Glomerular visceral epithelial cell (primary cell): ENCODE results near the gene TDRD5.
A peak's percentile ranks its signal among the peaks of the same experiment; 100 is the strongest.

Source experiments
- DNase-seq: peaks from one replicate; pipeline ENCODE4 v3.0.0-alpha.2; 2016; ENCODE audit errors: extremely low spot score

The TDRD5 gene

DNA sequence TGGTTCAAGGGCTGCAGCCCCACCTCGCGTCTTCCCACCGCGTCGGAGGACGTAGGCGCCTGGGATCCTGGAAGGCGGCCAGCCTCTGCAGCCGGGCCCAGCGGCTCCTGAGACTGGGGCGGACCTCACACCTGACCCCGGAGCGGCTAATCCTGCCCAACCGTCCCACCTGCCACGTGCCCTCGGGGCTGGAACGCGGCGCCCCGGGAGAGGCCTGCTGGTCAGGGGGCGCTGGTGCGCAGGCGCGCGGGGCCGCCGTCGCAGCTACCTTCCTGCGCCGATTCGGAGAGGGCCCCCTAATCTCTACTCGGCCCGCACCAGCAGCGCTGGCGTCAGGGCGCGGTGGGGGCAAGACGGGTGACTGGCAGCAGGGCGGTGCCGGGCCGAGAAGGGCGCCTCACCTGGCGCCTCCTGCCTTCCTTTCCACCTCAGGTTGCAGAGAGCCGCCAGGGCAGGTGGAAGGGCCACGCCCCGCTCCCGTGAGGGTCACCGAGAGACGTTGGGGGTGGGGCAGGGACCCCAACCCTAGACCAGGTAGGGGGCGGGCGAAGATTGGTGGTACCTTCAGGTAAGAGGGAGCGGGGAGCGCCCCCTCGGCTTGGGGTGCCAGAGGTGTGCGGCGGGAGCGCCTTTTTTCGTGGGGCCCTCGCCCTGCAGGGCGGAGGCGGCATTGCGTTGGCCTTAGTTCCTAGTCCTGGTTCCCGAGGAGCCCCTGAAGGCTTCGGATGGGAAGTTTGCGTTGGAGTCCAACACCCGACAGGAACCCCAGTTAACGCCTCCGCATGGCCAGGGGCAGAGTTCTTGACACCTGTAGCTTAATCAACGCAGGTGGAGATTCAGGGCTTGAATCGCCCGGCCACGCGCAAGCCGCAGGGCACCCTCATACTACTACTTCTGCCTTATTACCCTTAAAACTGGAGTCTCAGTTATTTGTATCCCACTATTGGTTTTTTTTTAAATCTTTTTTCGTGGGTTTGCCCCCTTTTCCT, at the start of gene TDRD5:
TSS of gene TDRD5 (plus strand) at position 241 of the 989 bp plus-strand sequence. CDS start 784 bp downstream, outside the sequence.
- no peak for DNase-seq

DNA sequence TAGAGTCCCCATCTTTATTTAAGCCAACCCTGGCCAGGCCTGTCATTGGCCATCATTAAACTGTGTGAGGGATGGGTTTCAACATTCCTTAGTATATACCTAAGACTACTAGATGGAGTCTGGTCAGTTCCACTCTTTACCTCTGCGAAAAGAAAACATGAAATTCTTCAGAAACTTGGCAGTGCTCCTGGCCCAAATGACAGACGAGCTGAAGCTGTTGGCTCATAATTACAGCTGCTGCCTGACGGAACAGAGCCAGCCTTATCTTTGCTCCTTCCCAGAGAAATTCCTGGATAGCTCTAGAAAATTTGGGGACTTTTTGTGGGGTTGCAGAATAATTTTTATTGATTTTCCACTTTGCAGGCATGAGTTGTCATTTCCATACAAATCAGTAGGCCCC, 46.3 kb upstream of the TDRD5 start:
- no peak for DNase-seq

DNA sequence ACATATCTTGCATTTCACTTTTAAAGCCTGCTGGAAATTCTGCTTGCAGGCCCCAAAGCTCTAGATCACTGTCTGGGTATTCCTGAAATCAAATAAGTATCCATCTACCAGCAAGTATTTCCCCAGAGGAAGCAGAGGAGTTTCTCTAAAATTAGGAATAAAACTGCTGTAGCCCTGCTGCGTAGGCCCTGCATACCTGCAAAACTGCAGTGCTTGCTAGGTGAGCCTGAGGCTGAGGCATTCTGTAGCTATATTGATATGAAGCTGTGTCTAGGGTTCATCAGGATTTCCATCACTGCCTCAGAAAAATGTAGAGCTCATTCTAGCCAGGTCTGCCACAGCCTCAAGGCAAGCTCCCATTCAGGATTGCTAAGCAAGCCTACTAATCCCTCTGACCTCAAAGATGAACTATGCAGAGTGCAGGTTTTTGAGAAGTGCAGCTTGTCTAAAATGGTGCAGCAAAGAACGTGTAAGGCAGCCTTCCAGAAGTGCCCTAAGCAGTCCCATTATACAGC, 44.6 kb upstream of the TDRD5 start:
- DNase-seq = no peak

DNA sequence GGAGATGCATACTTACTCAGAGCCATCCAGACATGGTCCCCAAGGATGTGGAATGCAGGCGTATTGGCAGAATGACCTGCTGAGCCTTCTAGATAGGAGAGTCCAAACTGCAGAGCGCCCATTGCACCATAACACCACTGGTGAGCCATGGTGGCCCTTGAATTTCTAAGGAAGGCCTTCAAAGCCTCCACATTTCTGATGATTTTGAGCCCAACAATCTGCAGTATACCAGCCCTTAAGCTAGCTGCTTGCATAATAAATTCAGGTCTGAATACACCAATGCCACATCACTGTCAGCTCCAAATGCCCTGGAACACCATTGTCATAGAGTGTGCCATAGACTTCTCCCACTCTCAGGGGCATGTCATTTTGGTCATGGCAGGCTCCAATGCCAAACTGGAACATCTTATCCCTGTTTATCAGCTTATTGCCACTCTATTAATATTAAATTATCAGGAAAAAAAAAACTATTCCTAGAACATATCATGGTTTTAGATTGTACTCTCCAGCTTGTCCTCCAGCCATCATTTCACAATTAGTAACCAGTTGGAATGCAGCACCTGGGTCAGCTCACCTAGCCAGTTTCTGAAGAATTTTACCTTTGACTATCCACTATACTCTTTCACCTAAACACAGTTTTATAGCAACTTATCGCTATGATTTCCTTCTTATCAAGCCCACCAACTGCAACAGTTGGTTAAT, 42.8 kb upstream of the TDRD5 start:
- DNase-seq = no peak

- no peak for DNase-seq
These were observed 42.3 kb upstream of the TDRD5 start for GRCh38 chr1:179549368-179549700.

GRCh38 chr1:179550746-179551682, 40.6 kb upstream of the TDRD5 start:
- no peak for DNase-seq

DNA sequence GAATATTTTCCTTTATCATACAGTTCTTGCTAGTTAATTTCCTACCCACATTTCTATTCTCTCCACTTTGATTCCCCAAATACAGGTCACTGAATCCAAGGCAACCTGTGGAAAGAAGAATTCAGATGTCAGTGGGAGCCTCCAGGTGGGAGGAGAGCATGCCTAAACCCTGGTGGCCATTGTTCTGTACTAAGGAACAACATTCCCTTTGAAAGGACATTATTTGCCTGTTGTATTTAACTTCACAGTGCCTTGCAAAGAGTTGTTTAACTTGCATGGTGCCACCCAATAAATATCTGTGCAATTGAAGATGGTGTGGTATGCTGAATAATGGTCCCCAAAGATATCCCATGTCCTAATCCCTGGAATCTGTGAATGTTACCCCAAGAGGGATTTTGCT, 37.2 kb upstream of the TDRD5 start:
- no peak for DNase-seq

DNA sequence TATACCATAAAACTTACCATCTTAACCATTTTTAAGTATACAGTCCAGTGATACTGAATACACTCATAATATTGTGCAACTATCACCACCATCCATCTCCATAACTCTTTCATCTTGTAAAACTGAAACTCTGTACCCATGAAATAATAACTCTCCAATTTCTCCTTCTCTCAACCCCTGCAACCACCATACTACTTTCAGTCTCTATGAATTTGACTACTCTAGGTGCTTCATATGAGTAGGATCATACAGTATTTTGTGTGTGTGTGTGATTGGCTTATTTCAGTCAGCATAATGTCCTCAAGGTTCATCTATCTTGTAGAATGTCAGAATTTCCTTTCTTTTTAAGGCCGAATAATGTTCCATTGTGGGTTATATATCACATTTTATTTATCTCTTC, 33.6 kb upstream of the TDRD5 start:
- no peak for DNase-seq

GRCh38 chr1:179575497-179576314, 15.9 kb upstream of the TDRD5 start, which contains the start of gene NPHS2:
NPHS2 (minus strand) TSS chr1:179575948; CDS start chr1:179575864, 84 bp downstream.
- DNase-seq = no peak

- no peak for DNase-seq
These were observed 15.1 kb upstream of the TDRD5 start for GRCh38 chr1:179576509-179576908.

DNA sequence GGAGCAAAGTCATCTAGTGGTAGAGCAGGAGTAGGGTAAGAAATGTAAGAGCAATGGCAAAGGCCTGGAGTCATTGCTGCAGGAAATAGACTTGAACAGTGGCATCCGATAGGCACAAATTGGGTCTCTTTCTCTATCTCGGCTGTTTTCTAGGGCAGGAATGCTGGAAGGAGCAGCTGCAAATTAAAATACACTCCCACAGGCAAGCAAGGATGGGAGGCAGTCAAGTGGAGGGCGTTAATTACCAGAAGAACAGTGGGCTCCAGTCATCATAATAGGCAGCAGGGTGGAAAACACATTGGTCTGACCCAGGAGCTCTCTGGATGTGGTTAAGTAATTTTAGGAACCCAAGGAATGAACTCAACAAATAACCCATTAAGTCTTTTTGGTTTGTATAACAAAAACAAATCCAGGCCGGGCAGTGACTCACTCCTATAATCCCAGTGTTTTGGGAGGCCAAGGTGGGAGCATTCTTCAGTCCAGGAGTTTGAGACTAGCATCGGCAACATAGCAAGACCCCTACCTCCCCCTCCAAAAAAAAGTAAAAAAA, 7.8 kb upstream of the TDRD5 start:
- no peak for DNase-seq

- DNase-seq = peak; percentile 24
These were observed 5.4 kb upstream of the TDRD5 start for GRCh38 chr1:179586107-179586823.

DNA sequence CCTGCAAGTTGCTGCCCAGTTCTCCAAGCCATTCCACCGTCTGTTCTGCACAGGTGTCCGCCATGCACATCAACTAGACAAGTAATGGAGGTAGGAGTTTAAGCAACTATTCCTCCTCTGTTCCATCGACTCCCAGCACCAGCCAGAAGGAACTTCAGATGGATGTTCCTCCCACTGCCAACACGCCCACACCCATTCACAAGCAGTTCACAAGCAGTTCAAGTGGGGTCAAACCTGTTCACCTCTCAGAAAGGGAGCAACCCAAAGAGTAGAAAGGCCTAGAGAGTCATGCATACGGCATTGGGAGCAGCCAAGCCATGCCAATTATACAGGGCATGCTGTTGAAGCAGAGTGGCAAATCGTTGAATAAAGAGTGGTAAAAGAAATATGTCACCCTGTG, 4.3 kb upstream of the TDRD5 start:
- DNase-seq = no peak

- no peak for DNase-seq
These were observed 3.1 kb upstream of the TDRD5 start for GRCh38 chr1:179588425-179589024.

DNA sequence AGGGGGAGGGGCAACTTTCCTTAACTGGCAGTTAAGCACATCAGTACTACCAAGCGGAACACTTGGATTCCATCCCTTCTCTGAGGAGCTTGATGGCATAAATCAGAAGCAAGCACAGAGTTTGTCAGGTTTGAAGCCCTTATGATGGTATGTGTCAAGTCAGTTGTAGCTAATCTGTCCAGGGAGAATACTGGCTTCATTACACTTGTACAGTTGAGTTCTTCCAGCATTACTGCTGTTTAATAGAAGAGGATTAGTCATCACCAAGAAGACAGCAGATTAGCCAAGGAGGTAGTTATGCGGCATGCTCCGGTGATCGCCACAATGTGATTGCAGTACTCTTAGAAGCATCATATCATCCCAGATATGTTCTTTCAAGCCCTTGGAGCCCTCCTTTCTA, 2.1 kb upstream of the TDRD5 start:
- peak; percentile 43 for DNase-seq

- no peak for DNase-seq
These were observed 961 bp upstream of the TDRD5 start for GRCh38 chr1:179590671-179591070.

- no peak for DNase-seq
These were observed 410 bp upstream of the TDRD5 start for GRCh38 chr1:179591253-179591591.

GRCh38 chr1:179598631-179599030, 7.0 kb downstream of the TDRD5 start:
- DNase-seq = no peak

DNA sequence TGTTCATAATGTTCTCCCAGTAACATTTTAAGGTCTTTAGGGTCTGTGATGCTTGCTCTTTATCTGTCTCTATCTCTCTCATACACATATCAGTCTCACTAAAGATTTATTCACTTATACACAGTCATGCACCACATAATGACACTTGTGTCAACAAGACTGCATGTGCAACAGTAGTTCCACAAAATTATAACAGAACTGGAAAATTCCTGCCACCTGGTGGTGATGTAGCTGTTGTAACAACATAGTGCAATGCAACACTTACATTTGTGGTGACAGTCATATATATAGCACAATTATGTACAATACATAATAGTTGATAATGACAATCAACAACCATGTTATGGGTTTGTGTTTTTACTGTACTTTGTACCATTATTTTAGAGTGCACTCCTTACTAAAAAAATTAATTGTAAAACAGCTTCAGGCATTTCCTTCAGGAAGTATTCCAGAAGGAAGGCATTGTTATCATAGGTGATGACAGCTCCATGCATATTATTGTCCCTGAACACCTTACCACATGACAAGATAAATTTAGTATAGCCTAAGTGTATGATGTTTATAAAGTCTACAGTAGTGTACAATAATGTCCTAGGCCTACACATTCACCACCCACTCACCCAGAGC, 8.1 kb downstream of the TDRD5 start:
- peak; percentile 12 for DNase-seq
